CD4-positive, alpha-beta T cell treated with Interleukin-4 for 4 hours (primary cell): ENCODE measurements around the gene DDX23.
"Not testable (repeated sequence)": the region's sequence is repeated elsewhere in the genome, so short reads cannot be mapped to it uniquely, and the experiment has no call there.

ENCODE experiments used
- DNase-seq: peaks from one replicate; pipeline ENCODE4 v3.0.0-alpha.2; 2020

The DDX23 gene

GRCh38 chr12:48861111-48861510 lies 9.1 kb upstream of the DDX23 start:
- no peak for DNase-seq

GRCh38 chr12:48860236-48860635 lies 8.3 kb upstream of the DDX23 start:
- DNase-seq = not testable (repeated sequence)

- DNase-seq = no peak
Observed at GRCh38 chr12:48859607-48860006, 7.6 kb upstream of the DDX23 start.

GRCh38 chr12:48858043-48858442 lies 6.1 kb upstream of the DDX23 start:
- DNase-seq = no peak

- no peak for DNase-seq
Observed at GRCh38 chr12:48857278-48857994, 5.5 kb upstream of the DDX23 start.

- no peak for DNase-seq
Observed at GRCh38 chr12:48856379-48856778, 4.4 kb upstream of the DDX23 start.

- not testable (repeated sequence) for DNase-seq
Observed at GRCh38 chr12:48854932-48855331, 3.0 kb upstream of the DDX23 start.

- no peak for DNase-seq
Observed at GRCh38 chr12:48854488-48854887, 2.5 kb upstream of the DDX23 start.

- peak; percentile 89 for DNase-seq
Observed at GRCh38 chr12:48852734-48853688, 1.0 kb upstream of the DDX23 start.

- not testable (repeated sequence) for DNase-seq
Observed at GRCh38 chr12:48842021-48842420, 9.9 kb downstream of the DDX23 start.

- DNase-seq = no peak
Observed at GRCh38 chr12:48838048-48838447, 13.9 kb downstream of the DDX23 start.

GRCh38 chr12:48832321-48833060 lies 19.5 kb downstream of the DDX23 start:
- no peak for DNase-seq

- DNase-seq = no peak
Observed at GRCh38 chr12:48831257-48831656, 20.7 kb downstream of the DDX23 start.

GRCh38 chr12:48828841-48829575 lies 23.0 kb downstream of the DDX23 start:
- no peak for DNase-seq

- DNase-seq = no peak
Observed at GRCh38 chr12:48828293-48828692, 23.7 kb downstream of the DDX23 start.

- DNase-seq = no peak
Observed at GRCh38 chr12:48827513-48828096, 24.4 kb downstream of the DDX23 start.

GRCh38 chr12:48827026-48827425 lies 24.9 kb downstream of the DDX23 start:
- DNase-seq = no peak

GRCh38 chr12:48826209-48826855 lies 25.6 kb downstream of the DDX23 start:
- DNase-seq = no peak

GRCh38 chr12:48824905-48825304 lies 27.1 kb downstream of the DDX23 start:
- no peak for DNase-seq

- peak; percentile 37 for DNase-seq
Observed at GRCh38 chr12:48824112-48824511, 27.9 kb downstream of the DDX23 start.

GRCh38 chr12:48823281-48823680 lies 28.7 kb downstream of the DDX23 start:
- DNase-seq = no peak

- DNase-seq = no peak
Observed at GRCh38 chr12:48822711-48823110, 29.3 kb downstream of the DDX23 start.
